ENCODE results near the gene TSEN15. TPM values are rescaled to one million over a fixed set of nuclear protein-coding genes. Genes with fewer than 3 reads are reported as not detected.

TSEN15 gene
- total RNA-seq, 1 experiment from 2014 or later = 31.1 TPM

- ATAC-seq = no peak
- ChIA-PET POLR2A (no interaction called here), RAD21 (ENCODE audit: low non-redundant PET in 1 of 2, low total read pairs in 2 of 2, uncharacterized antibody in 2 of 2, unreplicated experiment in 2 of 2) (no interaction called here), CTCF (no interaction called here)
- TF ChIP-seq, protein P1, sequence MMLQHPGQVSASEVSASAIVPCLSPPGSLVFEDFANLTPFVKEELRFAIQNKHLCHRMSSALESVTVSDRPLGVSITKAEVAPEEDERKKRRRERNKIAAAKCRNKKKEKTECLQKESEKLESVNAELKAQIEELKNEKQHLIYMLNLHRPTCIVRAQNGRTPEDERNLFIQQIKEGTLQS (IDR thresholded peaks at IDR 0.05) = no peak
- no peak for TF ChIP-seq ELF1 (IDR thresholded peaks at IDR 0.05; ENCODE audit: borderline replicate concordance, low read depth)
- no peak for TF ChIP-seq FOSL1 (IDR thresholded peaks at IDR 0.05; ENCODE audit: low read depth)
- no peak for TF ChIP-seq SP1 (IDR thresholded peaks at IDR 0.05; ENCODE audit: low read depth)
- TF ChIP-seq POLR2AphosphoS5 (IDR thresholded peaks at IDR 0.05; ENCODE audit: low read depth, low read length) = no peak
- no peak for TF ChIP-seq YY1 (IDR thresholded peaks at IDR 0.05; ENCODE audit: extremely low read depth, insufficient replicate concordance, low read depth, low read length)
- no peak overlapping the region for H3K4me3 ChIP-seq (replicated peaks in 1 of 2; ENCODE audit: low read depth in 1 of 2, low read length in 2 of 2)
- no peak overlapping the region for H3K4me2 ChIP-seq (ENCODE audit: low read length)
- intact Hi-C loops (cut with micrococcal nuclease) = no loop called here
- DNase-seq (ENCODE audit: low read depth, low spot score) = no peak
- H3K9me3 ChIP-seq (ENCODE audit: control insufficient read depth in 1 of 2, insufficient read depth in 1 of 2, low read depth in 1 of 2, low read length in 2 of 2) = no peaks in the 10 kb centered on the region
- no TSS peak for BruUV-seq (replicated peaks)
- no peaks in the 10 kb centered on the region for H3K27me3 ChIP-seq (ENCODE audit: insufficient read depth, low read length)
- H4K20me1 ChIP-seq (ENCODE audit: insufficient read depth) = no peaks in the 10 kb centered on the region
- H2AFZ ChIP-seq (ENCODE audit: low read depth, low read length, poor library complexity, severe bottlenecking) = no peak overlapping the region
- no peak overlapping the region for H3K9ac ChIP-seq (ENCODE audit: low read length)
- no peaks in the 10 kb centered on the region for H3K79me2 ChIP-seq (ENCODE audit: insufficient read depth, low read length)
- no peaks in the 10 kb centered on the region for H3K9me2 ChIP-seq (ENCODE audit: insufficient read depth)
- no peak overlapping the region for H3K27ac ChIP-seq (ENCODE audit: low read depth, low read length)
- no peaks in the 10 kb centered on the region for H3K4me1 ChIP-seq (ENCODE audit: control insufficient read depth in 1 of 2, insufficient read depth in 2 of 2, low read length in 2 of 2)
- H3K36me3 ChIP-seq (ENCODE audit: control insufficient read depth in 1 of 2, insufficient read depth in 2 of 2, low read length in 2 of 2) = no peaks in the 10 kb centered on the region
Measured at GRCh38 chr1:184019506-184019905, 32.0 kb upstream of the TSEN15 start.

- Histone ChIP-seq H3K36me3 (ENCODE audit: control insufficient read depth in 1 of 2, insufficient read depth in 2 of 2, low read length in 2 of 2) (no peaks in the 10 kb centered on the region), H2AFZ (ENCODE audit: low read depth, low read length, poor library complexity, severe bottlenecking) (no peak overlapping the region), H3K9me2 (ENCODE audit: insufficient read depth) (no peaks in the 10 kb centered on the region), H3K79me2 (ENCODE audit: insufficient read depth, low read length) (no peaks in the 10 kb centered on the region), H3K4me2 (ENCODE audit: low read length) (no peak overlapping the region), H4K20me1 (ENCODE audit: insufficient read depth) (no peaks in the 10 kb centered on the region), H3K9ac (ENCODE audit: low read length) (no peak overlapping the region), H3K9me3 (ENCODE audit: control insufficient read depth in 1 of 2, insufficient read depth in 1 of 2, low read depth in 1 of 2, low read length in 2 of 2) (no peaks in the 10 kb centered on the region), H3K4me3 (replicated peaks in 1 of 2; ENCODE audit: low read depth in 1 of 2, low read length in 2 of 2) (no peak overlapping the region), H3K27me3 (ENCODE audit: insufficient read depth, low read length) (no peaks in the 10 kb centered on the region), H3K4me1 (ENCODE audit: control insufficient read depth in 1 of 2, insufficient read depth in 2 of 2, low read length in 2 of 2) (peaks cover 0 to 8% of the 10 kb centered on the region in 2 experiments; a peak in 2 of 4 replicates), H3K27ac (ENCODE audit: low read depth, low read length) (no peak overlapping the region)
- intact Hi-C loops (cut with micrococcal nuclease) = no loop called here
- CTCF ChIA-PET = no interaction called here
- ATAC-seq (no peak), DNase-seq (ENCODE audit: low read depth, low spot score) (no peak)
- RAD21 ChIA-PET (ENCODE audit: low non-redundant PET in 1 of 2, low total read pairs in 2 of 2, uncharacterized antibody in 2 of 2, unreplicated experiment in 2 of 2) = no interaction called here
- POLR2A ChIA-PET = no interaction called here
- BruUV-seq (replicated peaks) = no TSS peak
- TF ChIP-seq MAX (IDR thresholded peaks at IDR 0.05) (no peak), POLR2A (IDR thresholded peaks at IDR 0.05; ENCODE audit: borderline replicate concordance, extremely low read depth, insufficient read depth, insufficient read length) (no peak), CEBPB (IDR thresholded peaks at IDR 0.05; ENCODE audit: low read depth) (no peak), ELF1 (IDR thresholded peaks at IDR 0.05; ENCODE audit: borderline replicate concordance, low read depth) (no peak), ZBTB33 (IDR thresholded peaks at IDR 0.05; ENCODE audit: extremely low read depth, insufficient replicate concordance, low read length) (no peak), POLR2AphosphoS5 (IDR thresholded peaks at IDR 0.05; ENCODE audit: low read depth, low read length) (no peak), TCF7L2 (IDR thresholded peaks at IDR 0.05; ENCODE audit: borderline replicate concordance, extremely low read depth, insufficient read depth, insufficient read length) (no peak), ZFX (IDR thresholded peaks at IDR 0.05) (no peak), SIN3A (IDR thresholded peaks at IDR 0.05; ENCODE audit: low read depth) (no peak), SP1 (IDR thresholded peaks at IDR 0.05; ENCODE audit: low read depth) (no peak), RAD21 (IDR thresholded peaks at IDR 0.05; ENCODE audit: low read depth) (no peak), SRF (IDR thresholded peaks at IDR 0.05; ENCODE audit: low read depth) (no peak), CBX3 (IDR thresholded peaks at IDR 0.05; ENCODE audit: low read depth) (no peak), JUND (IDR thresholded peaks at IDR 0.05) (no peak)
- TF ChIP-seq, protein P1 (IDR thresholded peaks at IDR 0.05) = no peak
Measured at GRCh38 chr1:184020328-184020727, 31.2 kb upstream of the TSEN15 start.
